Upper lobe of left lung (tissue), 4 donors: ENCODE results near the gene UBALD1.

ENCODE experiments used
- CTCF ChIP-seq, 6 experiments: fragments of 450-650 bp in 4 of 6; fragments of 200-600 bp in 2 of 6; sonication (generic) in 2 of 6; IDR thresholded peaks; one replicate each; pipeline ENCODE4 v1.5.1; 2016 to 2019; ENCODE audit warnings: antibody characterized with exemption in 6 of 6
- EP300 ChIP-seq, 4 donors: sonication (generic); formaldehyde crosslinking; IDR thresholded peaks; one replicate each; pipeline ENCODE4 v1.5.1; 2017; ENCODE audit warnings: antibody characterized with exemption in 4 of 4, control low read depth in 2 of 4
- POLR2A ChIP-seq, 4 donors: fragments of 450-650 bp; IDR thresholded peaks; one replicate each; pipeline ENCODE4 v1.5.1; 2016 to 2017; ENCODE audit warnings: antibody characterized with exemption in 4 of 4, mild to moderate bottlenecking in 2 of 4
- POLR2AphosphoS5 ChIP-seq, 2 donors: sonication (generic); formaldehyde crosslinking; IDR thresholded peaks; one replicate each; pipeline ENCODE4 v1.5.1; 2017; ENCODE audit warnings: antibody characterized with exemption in 2 of 2

- TF ChIP-seq CTCF (IDR thresholded peaks at IDR 0.05) (no peak), POLR2A (IDR thresholded peaks at IDR 0.05) (no peak), POLR2AphosphoS5 (IDR thresholded peaks at IDR 0.05) (no peak), EP300 (IDR thresholded peaks at IDR 0.05) (no peak)
Measured at GRCh38 chr16:4608704-4608980, 6.0 kb downstream of the UBALD1 start.
